GM12878 (cell line): ENCODE data around the gene MAGI1. TPM values are rescaled to one million over a fixed set of nuclear protein-coding genes. Genes with fewer than 3 reads are reported as not detected.

Experiments
- ATAC-seq: fragments of 200-7000 bp; cut with Tn5 transposase; 3 replicates; pipeline ENCODE4 v1.9.1; 2020; ENCODE audit warnings: mild to moderate bottlenecking, moderate library complexity
- BruUV-seq: library from RNA; stranded (reverse); fragments of 400-500 nt; replicated peaks from 2 replicates; lab custom pipeline; 2021; lab: Mats Ljungman, UMichigan
- CTCF ChIA-PET: fragments of 300-600 bp; sonication (Branson Sonifier 250); formaldehyde crosslinking; extraction: SDS; loops from one replicate; lab custom pipeline; 2021; ENCODE audit warnings: inconsistent platforms; lab: Yijun Ruan, JAX
- POLR2A ChIA-PET: fragments of 350-600 bp; formaldehyde crosslinking; extraction: SDS; loops from one replicate; lab custom pipeline; 2021; ENCODE audit warnings: inconsistent platforms; lab: Charles Lee
- RAD21 ChIA-PET: fragments of 300-600 bp; sonication (Branson Sonifier 250); formaldehyde crosslinking; loops from one replicate; lab custom pipeline; 2023; ENCODE audit warnings: antibody characterized with exemption; ENCODE audit not compliant: unreplicated experiment; lab: Charles Lee
- SMC1A ChIA-PET: fragments of 300-600 bp; sonication (Branson Sonifier 250); formaldehyde crosslinking; loops from one replicate; lab custom pipeline; 2023; ENCODE audit not compliant: unreplicated experiment, uncharacterized antibody; lab: Charles Lee
- DNase-seq: peaks from one replicate; pipeline ENCODE4 v3.0.0-alpha.2; 2011; ENCODE audit warnings: low read depth, low spot score
- FAIRE-seq: peaks from 3 replicates; lab custom pipeline; 2011; peaks lifted over from hg19 to GRCh38; lab: Jason Lieb, UNC
- H2AFZ ChIP-seq: 2 replicates; pipeline ENCODE4 v1.6.0; 2011; ENCODE audit warnings: low read depth, low read length, control low read depth; ENCODE audit not compliant: control insufficient read depth
- H3K27ac ChIP-seq: 2 replicates; pipeline ENCODE4 v1.5.1; 2011; ENCODE audit warnings: control low read depth; ENCODE audit not compliant: control insufficient read depth, insufficient read depth
- H3K27me3 ChIP-seq, 2 experiments: replicated peaks in 1 of 2; 2 replicates each; pipeline versions ENCODE4 v1.6.0 to v1.6.1; 2011; ENCODE audit warnings: low read length in 1 of 2; ENCODE audit not compliant: control insufficient read depth in 2 of 2, insufficient read depth in 2 of 2
- H3K36me3 ChIP-seq, 2 experiments: 2 replicates each; pipeline ENCODE4 v1.5.1; 2011; ENCODE audit warnings: low read length in 1 of 2; ENCODE audit not compliant: control insufficient read depth in 2 of 2, insufficient read depth in 2 of 2
- H3K4me1 ChIP-seq: 2 replicates; pipeline ENCODE4 v1.6.1; 2011; ENCODE audit warnings: mild to moderate bottlenecking, low read length, moderate library complexity, mixed read lengths; ENCODE audit not compliant: control insufficient read depth, insufficient read depth
- H3K4me2 ChIP-seq: 2 replicates; pipeline ENCODE4 v1.6.0; 2011; ENCODE audit warnings: control low read depth; ENCODE audit not compliant: control insufficient read depth, insufficient read depth
- H3K4me3 ChIP-seq: fragments of 200-600 bp; sonication (generic); 2 replicates; pipeline ENCODE4 v1.5.1; 2016
- H3K79me2 ChIP-seq: 2 replicates; pipeline ENCODE4 v1.6.0; 2011; ENCODE audit warnings: low read length; ENCODE audit not compliant: control insufficient read depth, insufficient read depth
- H3K9ac ChIP-seq: 2 replicates; pipeline ENCODE4 v1.8.0; 2011; ENCODE audit warnings: low read length, control low read depth, mixed read lengths; ENCODE audit not compliant: control insufficient read depth, insufficient read depth
- H3K9me3 ChIP-seq: replicated peaks from 3 replicates; pipeline ENCODE4 v1.5.1; 2011; ENCODE audit warnings: mild to moderate bottlenecking, low read length; ENCODE audit not compliant: control insufficient read depth, insufficient read depth
- H4K20me1 ChIP-seq: 2 replicates; pipeline ENCODE4 v1.6.0; 2011; ENCODE audit not compliant: control insufficient read depth, insufficient read depth
- ASH2L ChIP-seq: fragments of 300-600, 200-600 bp; sonication (generic); IDR thresholded peaks from 2 replicates; pipeline ENCODE4 v1.6.1; 2017; ENCODE audit warnings: low read depth, mild to moderate bottlenecking, borderline replicate concordance
- BCL11A ChIP-seq: IDR thresholded peaks from 2 replicates; pipeline ENCODE4 v1.6.1; 2011; ENCODE audit warnings: low read depth, low read length
- RAD51 ChIP-seq: fragments of 450-650 bp; IDR thresholded peaks from 2 replicates; pipeline ENCODE4 v1.6.1; 2016; ENCODE audit warnings: moderate library complexity, mild to moderate bottlenecking, inconsistent platforms
- ZNF217 ChIP-seq: fragments of 450-650 bp; IDR thresholded peaks from 2 replicates; pipeline ENCODE4 v1.6.1; 2017; ENCODE audit warnings: antibody characterized with exemption, mild to moderate bottlenecking
- WGBS: methylation state at CpG from one replicate; pipeline ENCODE4 v1.1.6; 2016; ENCODE audit warnings: low lambda C conversion rate; ENCODE audit not compliant: insufficient replicate concordance, insufficient coverage; ENCODE audit errors: missing lambda C conversion rate; 5-methylcytosine and 5-hydroxymethylcytosine counted together
- in situ Hi-C: fragments of 300-500 bp; cut with MboI; formaldehyde crosslinking; loops from 9 replicates; pipeline ENCODE4 v1.14.3; 2018; ENCODE audit warnings: mixed read lengths
- intact Hi-C: fragments of 100-400 bp; cut with micrococcal nuclease; formaldehyde crosslinking; loops from one replicate; pipeline ENCODE4 v1.14.2; 2022; ENCODE audit not compliant: unreplicated experiment
- polyA plus RNA-seq, 11 experiments: library from polyadenylated mRNA; depleted of rRNA in 4 of 11; unstranded in 6 of 11; stranded (reverse) in 5 of 11; fragments of >200 nt; fragmentation: Nextera tagmentation in 4 of 11; fragmentation: Illumina TruSeq in 1 of 11; extraction: Ambion mirVana in 4 of 11; extraction: Trizol in 1 of 11; gene quantifications; 1 replicate in 1 of 11; 2 replicates in 10 of 11; pipeline versions ENCODE4 v1.2.1 to v1.2.3, GENCODE V29; 2011 to 2016; ENCODE audit warnings: inconsistent platforms in 2 of 11, missing spikeins in 2 of 11, low read depth in 1 of 11
- total RNA-seq, 4 experiments: library from RNA; depleted of rRNA in 3 of 4; stranded (reverse); fragments of >200 nt in 3 of 4; fragmentation: Illumina TruSeq in 1 of 4; extraction: Trizol in 1 of 4; gene quantifications; 2 replicates each; pipeline versions ENCODE4 v1.2.1 to v1.2.3, GENCODE V29; 2013 to 2021

MAGI1 gene
- total and polyA plus RNA-seq, 10 of the 15 experiments (the other 5 are each of a cell fraction or from before 2014, with no cell fraction given), result 0.02 to 3.3 (median 0.29) TPM; not detected in 1

DNA sequence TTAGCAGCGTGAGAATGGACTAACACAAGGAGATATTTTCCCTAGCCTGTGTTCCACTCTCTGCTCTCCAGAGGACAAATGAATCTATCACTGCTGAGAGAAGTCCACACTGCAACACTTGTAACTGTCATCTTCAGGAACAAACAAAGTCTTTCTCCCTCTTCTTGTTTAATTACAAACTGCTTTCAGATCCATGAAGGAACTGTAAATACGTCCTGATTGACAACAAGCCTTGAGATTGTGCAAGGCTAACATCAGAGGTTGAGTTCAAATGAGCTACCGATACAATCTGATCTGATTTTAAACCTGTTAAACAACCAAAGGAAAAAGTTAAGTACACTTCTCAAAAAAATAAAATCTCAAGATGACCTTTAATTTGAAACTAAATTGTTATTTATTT lies 712.1 kb downstream of the MAGI1 start:
- SMC1A ChIA-PET, result no interaction called here
- FAIRE-seq (no peak), DNase-seq (no peak), ATAC-seq (no peak)
- Histone ChIP-seq H3K4me3 (no peak overlapping the region), H3K4me2 (no peak overlapping the region), H2AFZ (no peak overlapping the region), H4K20me1 (no peaks in the 10 kb centered on the region), H3K27me3 (no peaks in the 10 kb centered on the region), H3K36me3 (no peaks in the 10 kb centered on the region), H3K27ac (no peak overlapping the region), H3K4me1 (no peaks in the 10 kb centered on the region), H3K9ac (no peak overlapping the region), H3K79me2 (no peaks in the 10 kb centered on the region), H3K9me3 (no peaks in the 10 kb centered on the region)
- in situ Hi-C loops (no loop called here), intact Hi-C loops (no loop called here)
- no TSS peak for BruUV-seq
- POLR2A ChIA-PET, result no interaction called here
- CTCF ChIA-PET, result no interaction called here
- 54% methylated on average over 3 of the region's 3 CpGs for WGBS
- no peak for TF ChIP-seq RAD51
- TF ChIP-seq BCL11A, result no peak
- TF ChIP-seq ASH2L, result no peak
- RAD21 ChIA-PET, result no interaction called here

DNA sequence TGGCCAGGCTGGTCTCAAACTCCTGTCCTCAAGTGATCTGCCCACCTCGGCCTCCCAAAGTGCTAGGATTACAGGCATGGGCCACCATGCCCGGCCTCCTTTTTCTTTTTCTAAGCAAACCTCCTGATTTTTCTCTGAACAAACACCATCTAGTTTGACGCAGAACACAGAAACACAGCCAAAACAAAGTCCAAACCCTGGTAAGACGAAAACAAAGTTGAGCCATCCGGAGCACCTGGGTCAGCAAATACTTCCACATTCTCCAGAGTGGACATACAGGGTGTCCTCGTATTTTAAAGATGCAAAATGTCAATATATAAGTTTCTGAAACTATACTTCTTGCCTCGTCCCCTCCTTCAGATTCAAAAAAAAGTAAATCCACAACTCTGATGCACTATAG lies 715.8 kb downstream of the MAGI1 start:
- WGBS, result 4% methylated on average over 7 of the region's 7 CpGs
- intact Hi-C loops, result no loop called here
- SMC1A ChIA-PET, result no interaction called here

More for the DNA sequence above, 715.8 kb downstream of the MAGI1 start:
- H2AFZ ChIP-seq, result no peak overlapping the region
- no TSS peak for BruUV-seq
- no peaks in the 10 kb centered on the region for H3K4me1 ChIP-seq
- ChIA-PET CTCF (no interaction called here), POLR2A (no interaction called here), RAD21 (no interaction called here)
- H4K20me1 ChIP-seq, result no peaks in the 10 kb centered on the region
- no peak overlapping the region for H3K4me2 ChIP-seq
- no peak for FAIRE-seq
- no peaks in the 10 kb centered on the region for H3K36me3 ChIP-seq
- in situ Hi-C loops, result no loop called here
- no peak for TF ChIP-seq ZNF217
- H3K27ac ChIP-seq, result no peak overlapping the region
- no peaks in the 10 kb centered on the region for H3K9me3 ChIP-seq
- no peak overlapping the region for H3K4me3 ChIP-seq
- H3K79me2 ChIP-seq, result no peaks in the 10 kb centered on the region
- no peak overlapping the region for H3K9ac ChIP-seq
- no peak for ATAC-seq
- DNase-seq, result no peak
- H3K27me3 ChIP-seq, result no peaks in the 10 kb centered on the region
